GM19351 (cell line): ENCODE results near the gene ERMP1.

Source experiments
- ATAC-seq: cut with Tn5 transposase; IDR thresholded peaks from one replicate; pipeline ENCODE4 v1.9.1; 2021; ENCODE audit warnings: mild to moderate bottlenecking, moderate library complexity; ENCODE audit not compliant: unreplicated experiment

ERMP1 gene

DNA sequence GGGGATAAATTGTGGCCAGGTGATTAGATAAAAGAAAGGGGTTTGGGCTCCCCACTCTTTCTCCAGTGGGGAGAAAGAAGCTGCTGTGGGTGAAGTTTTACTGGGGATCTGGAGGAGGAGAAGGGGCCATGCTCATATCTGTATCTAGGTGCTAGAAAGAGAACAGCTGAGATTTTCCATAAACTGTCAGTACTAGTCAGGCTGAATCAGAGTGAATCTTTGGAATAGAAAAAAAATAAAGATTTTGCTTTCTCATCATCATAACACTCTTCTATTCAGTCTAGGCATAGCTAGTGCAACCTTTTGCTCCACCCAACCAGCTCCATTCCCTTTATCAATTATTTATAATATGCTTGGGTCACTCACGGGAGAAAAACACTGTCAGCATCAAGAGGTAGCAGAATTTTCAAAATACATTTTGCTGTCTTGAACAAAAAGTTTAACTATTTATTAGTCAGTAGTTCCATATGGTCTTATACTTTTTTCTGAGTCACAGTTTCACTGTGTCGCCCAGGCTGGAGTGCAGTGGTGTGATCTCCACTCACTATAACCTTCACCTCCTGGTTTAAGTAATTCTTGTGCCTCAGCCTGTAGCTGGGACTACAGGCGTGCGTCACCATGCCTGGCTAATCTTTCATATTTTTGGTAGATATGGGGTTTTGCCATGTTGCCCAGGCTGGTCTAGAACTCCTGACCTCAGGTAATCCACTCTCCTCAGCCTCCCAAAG is 21.3 kb upstream of the ERMP1 start:
- ATAC-seq, result no peak

DNA sequence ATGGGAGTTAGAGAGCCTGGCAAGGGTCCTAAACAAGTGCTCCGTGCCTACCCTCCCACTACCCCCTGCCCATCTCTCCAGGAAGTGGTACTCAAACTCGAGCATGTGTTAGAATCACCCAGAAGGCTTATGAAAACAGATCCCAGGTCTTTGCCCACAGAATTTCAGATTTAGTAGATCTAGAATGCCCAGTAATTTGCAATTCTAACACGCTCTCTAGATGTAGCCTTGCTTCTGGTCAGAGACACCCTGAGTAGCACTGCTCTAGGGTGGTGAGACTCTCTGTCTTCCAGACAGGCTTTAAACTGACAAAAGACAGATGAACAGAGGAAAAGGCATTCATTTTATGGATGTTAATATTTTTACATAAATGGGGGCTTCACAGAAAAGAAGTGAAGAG is 20.7 kb upstream of the ERMP1 start:
- ATAC-seq, result no peak

DNA sequence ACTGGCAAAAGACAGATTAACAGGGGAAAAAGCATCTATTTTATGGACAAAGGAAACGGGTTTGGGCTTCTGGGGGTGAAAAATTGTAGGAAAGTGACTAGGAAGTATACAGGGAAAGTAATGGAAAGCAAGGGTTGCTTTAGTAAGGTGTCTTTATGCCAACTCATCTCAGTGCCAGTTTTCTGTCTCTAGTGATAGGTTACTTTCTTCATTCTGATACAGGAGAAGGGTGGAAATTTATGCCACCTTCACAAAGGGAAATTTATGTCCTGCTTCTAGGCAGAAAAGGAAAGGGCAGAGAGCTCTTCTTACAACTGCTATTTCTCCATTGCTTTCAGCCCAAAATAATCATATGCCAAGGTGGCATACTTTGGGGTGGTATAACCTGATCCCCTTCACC is 20.1 kb upstream of the ERMP1 start:
- ATAC-seq, result no peak

DNA sequence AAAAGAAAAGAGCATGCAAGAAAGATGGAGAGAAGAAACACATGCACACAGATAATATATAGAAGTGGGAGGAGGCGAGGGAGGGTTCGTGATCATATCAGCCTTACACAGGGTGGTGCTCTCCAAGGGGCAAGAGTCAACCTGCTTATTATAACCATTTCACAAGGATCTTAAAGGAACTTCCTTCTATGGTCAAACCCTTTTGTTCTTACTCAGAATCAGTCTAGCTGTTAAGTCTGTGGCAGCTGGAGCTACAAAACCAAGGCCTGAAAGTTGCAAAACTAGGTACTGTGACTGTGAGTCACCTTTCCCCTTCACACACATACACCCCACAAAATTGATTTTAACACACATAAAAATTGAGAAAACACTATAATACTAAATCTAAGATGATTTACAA is 18.5 kb upstream of the ERMP1 start:
- ATAC-seq, result peak; percentile 97

DNA sequence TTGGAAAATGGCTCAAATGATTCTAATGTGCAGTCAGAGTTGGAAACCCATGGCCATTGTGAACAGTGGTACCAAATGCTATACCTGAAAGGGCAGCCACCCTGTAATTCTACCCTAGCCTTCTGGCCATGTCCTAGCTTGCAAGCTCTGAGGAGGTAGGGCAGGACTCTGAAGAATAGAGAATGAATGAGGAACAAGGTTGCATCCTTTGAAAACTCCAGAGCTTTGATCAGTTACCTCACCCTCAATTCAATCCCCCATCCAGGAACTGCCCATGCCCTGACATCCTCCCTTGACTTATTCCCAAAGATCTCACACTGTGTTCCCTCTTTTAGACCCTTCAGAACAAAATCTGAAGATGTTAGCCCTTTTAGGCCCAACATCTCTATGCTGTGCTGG is 17.8 kb upstream of the ERMP1 start:
- no peak for ATAC-seq

DNA sequence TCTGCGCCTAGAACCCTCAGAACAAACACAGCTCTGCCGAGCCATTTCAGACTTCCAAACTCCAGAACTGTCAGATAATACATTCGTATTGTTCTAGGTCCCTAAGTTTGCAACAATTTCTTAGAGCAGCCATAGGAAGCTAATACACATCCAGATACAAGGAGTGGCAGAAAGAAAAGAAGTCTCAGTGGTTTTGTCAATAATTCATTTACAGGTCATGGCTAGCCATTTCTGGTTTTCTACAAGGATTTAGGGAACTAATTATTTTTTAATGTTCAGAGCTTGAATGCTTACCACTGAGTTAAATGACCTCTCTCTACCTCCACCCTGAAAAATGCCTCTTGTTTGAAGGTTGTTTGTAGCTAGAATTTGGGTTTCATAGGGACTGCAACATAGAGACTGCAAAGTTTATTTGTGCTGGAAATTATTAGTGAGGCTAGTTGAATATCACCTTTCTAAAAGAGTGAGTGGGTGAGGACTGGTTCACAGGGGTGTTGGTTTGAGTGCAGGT is 15.5 kb upstream of the ERMP1 start:
- ATAC-seq, result no peak

DNA sequence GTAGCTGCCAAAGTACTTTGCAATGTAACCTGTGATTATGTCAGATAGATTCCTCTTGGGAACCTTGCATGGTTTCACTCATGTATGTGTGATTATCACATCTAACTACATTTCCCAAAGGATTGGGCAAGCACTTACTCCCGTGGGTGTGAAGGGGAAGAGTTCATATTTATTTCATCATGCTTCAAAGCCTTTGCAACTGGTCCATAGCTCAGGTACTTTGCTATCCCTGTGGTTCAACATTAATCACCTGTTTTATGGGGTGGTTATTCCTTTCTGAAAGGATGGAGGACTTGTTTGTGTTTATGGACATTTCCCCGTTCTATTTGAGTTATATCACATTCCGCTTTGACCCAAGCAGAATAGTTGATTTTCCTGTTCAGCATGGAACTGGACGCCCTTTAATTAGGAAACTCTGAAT is 13.6 kb upstream of the ERMP1 start:
- no peak for ATAC-seq

DNA sequence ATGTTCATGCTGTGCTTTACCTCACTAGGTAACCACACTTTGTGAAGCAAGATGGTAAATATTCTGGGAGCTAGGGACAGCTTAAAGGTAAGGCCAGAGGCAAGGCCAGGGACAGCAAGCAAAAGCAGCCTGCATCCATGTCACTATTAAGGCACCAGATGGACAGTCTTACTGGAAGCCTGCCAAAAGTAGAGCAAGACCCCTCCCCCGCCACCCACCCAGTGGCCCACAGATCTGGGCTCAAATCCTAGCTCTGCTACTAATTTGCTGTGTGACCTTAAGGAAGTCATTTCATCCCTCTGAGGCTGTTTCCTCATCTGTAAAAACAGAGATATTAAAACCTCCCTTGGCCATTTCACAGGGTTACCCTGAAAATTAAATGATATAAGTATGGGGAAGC is 13.2 kb upstream of the ERMP1 start:
- no peak for ATAC-seq

DNA sequence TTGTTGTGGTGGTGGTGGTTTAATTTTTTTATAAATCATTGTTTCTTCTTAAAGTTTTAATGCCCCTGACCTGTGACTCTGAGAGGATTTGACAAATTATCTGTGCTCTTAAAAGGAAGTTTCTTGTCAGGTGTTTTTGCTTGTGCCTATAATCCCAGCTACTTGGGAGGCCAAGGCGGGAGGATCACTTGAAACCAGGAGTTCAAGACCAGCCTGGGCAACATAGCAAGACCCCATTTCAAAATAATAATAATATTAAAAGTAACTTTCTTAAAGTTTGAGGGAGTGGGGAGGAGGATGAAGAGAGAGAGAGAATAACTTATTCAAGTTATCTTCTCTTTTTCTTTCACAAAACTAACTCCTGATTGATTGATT is 12.2 kb upstream of the ERMP1 start:
- no peak for ATAC-seq

DNA sequence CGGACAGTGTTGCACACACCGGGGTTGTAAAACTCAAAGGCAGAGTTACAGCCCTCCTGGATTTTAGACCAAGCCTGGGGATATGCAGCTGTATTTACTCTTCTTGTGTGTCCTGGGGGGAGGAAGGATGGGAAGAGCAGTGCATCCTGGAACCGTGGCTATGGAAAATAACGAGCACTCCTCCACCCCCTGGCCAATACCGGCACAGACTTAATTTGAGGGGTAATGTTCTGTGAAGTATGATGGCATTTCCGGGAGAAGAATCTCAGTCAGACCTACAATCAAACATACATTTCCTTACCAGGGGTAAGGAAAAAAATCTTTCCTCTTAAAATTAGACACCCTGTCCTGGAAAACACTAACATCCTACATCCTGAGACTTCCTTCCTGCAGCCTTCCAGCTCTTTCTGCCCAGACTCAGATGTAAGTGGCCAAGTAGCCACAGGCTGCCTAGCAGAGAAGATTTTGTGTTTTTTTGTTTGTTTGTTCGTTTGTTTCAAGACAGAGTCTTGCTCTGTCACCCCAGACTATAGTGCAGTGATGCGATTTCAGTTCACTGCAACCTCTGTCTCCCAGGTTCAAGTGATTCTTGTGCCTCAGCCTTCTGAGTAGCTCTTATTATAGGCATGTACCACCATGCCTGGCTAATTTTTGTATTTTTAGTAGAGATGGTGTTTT is 11.0 kb upstream of the ERMP1 start:
- ATAC-seq, result no peak

DNA sequence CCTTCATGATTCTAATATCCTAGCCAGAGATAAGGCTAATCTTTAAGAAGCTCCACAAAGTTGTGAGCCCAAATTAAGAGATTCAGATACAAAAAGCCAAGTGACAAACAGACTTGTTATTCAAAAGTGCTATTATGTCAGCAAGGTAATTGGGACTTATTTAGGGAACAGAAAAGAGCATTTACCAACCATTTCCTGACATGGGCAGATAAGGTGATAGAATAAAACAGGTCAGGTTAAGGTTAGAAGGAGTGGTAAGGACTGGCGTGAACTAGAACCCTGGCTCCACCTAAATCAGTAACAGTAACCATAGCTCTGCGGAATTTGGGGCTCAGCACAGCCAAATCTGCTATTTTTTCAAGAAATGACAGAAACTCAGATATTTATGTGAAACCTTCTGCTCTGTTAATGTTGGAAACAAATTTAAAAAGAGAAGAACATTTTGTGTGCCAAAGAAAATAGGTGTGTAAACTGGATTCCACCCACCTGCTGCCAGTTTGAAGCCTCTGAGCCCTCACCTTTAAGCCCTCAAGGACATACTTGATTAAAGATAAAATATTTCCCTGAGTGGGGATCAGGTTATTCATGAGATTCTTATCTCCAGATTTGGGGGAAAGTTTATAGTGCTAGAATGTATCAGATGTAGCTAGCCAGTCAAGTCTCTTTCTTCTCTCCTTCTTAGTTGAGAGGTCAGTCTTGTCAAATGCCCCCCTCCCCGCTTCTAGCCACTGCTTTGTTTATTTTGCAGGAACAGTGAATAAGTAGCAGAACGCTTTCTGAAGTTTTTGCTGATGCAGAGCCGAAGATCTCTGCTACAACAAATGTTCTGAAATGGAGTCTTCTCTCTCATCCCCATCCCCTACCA is 10.2 kb upstream of the ERMP1 start:
- no peak for ATAC-seq

DNA sequence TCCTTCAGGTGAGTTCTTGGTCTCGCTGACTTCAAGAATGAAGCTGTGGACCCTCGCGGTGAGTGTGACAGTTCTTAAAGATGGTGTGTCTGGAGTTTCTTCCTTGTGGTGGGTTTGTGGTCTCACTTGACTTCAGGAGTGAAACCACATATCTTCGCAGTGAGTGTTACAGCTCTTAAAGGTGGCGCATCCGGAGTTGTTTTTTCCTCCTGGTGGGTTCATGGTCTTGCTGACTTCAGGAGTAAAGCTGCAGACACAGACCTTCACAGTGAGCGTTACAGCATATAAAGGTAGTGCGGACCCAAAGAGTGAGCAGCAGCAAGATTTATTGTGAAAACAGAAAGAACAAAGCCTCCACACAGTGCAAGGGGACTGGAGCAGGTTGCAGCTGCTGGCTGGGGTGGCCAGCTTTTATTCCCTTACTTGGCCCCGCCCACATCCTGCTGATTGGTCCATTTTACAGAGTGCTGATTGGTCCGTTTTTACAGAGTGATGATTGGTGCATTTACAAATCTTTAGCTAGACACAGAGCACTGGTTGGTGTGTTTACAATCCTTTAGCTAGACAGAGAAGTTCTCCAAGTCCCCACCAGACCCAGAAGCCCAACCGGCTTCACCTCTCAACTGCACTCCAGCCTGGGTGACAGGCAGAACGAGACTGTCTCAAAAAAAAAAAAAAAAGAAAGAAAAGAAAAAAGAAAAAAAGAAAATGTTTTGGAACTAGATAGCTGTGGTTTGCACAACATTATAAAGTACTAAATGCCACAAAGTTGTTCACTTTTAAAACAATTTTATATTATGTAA is 9.1 kb upstream of the ERMP1 start:
- ATAC-seq, result no peak

DNA sequence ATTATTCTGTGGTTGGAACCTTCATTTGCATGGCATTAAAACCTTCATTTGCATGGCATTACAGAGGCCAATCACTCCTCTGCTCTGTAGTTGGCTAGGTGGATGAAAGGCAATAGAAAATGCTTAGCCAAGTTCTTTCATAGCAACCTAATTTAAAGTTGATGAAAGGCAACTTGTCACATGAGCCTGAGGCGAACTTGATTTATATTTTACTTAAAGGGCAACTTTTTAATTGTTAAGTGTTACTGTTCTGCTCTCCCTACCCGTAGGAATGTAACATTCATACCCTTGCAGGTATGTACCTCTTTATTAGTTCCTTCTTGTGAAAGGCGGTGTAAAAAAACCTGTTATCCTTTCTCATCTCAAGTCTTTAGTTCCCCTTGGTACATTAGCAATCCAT is 7.9 kb upstream of the ERMP1 start:
- no peak for ATAC-seq

DNA sequence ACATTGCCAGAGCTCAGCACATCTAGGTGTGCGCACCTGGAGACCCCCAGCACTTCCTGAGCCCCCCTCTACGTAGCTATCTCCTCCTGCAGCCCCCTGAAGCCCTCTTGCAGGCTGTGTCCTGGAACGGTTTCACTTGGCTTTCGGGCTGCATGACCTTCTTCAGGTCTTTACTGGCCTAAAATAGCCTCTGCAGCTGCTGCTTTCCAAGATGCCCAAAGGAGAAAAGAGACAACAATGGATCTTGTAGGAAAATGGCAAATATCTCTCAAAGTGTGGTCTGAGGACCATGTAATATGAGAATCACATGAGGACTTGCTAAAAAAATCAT is 6.6 kb upstream of the ERMP1 start:
- ATAC-seq, result no peak

DNA sequence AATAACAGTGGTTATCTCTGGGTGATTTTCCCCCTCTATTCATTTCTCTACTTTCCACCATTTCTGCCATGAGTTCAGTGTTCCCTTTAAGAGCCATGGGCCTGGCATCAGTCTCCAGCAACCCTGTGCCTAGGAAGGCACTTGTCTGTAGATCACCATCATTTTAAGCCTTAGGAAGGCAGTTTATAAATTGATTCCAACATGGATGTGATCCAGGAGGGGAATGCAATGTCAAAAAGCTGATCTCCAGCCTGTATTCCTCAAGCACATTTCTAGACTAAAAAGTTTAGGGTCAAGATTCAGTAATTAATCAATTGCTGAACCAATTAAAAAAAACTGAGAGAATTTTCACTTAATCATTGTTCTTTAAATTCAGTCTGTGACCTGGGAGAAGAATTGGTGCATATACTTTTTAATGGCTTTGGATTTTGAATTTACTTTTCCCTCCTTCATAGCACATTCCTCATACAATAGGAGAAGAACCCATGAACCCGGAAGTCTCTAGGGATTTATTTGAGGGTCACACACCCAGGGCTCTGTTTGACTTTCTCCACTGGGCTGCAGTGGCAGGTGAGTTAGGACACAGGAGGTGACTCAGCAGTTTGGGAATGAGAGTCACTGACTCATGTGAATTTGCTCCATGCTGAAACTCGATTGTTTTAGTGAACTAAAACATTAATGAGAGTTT is 6.1 kb upstream of the ERMP1 start:
- ATAC-seq, result no peak

DNA sequence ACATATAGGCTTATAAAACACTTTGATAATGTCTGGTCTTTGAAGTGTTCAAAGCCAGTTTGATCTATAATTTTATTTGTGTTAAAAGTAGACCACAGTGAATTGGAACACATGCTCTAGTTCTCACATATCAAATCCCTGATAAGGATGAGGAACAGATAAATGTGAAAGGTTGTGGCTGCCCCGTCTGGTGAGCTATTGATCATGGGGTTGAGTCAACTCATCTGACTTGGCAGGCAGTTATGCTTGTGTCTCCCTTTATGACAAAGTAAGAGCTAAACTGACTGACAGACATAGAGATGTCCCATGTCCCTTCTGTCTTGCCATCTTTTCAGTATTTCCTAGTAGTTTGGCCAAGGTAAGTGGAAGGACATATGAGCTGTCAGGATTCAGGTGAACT is 2.9 kb upstream of the ERMP1 start:
- ATAC-seq, result no peak

DNA sequence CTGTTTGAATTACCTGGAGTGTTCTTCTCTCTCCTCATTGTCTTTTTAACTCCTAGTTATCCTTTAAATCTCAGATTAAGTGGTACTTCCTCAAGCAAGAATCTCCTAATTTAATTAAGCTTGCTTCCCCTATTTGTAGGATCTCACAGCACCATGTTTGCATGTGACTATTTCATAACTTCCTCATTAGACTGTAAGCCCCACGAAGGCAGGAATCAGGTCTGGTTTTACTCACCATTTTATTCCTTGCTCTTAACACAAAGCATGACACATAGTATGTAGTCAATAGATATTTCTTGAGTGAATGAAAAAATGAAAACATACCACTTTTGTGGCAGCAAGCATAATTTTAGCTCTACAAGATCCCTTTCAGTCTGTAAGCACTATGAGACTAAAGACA is 1.3 kb upstream of the ERMP1 start:
- no peak for ATAC-seq

DNA sequence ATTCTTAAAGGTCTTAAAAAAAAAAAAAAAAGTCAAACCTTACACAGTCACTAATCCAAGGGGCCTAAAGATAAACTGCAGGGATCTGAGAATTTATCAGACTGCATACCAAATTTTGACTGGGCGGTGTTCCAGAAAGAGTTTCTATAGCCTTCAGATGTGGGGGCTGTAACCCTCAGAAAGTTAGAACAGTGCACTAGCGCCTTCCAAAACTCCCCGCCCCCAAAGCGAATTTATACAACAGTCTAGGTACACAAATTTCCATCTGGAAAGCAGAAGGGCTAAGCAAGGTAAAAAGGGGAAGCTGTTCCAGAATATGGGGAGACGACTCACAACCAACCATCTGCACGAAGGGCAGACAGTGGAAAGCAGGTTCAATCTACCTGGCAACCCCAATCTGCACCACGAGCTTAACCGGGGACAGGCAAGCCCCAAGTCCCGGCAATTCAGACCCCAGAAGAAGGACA is 813 bp downstream of the ERMP1 start:
- no peak for ATAC-seq

DNA sequence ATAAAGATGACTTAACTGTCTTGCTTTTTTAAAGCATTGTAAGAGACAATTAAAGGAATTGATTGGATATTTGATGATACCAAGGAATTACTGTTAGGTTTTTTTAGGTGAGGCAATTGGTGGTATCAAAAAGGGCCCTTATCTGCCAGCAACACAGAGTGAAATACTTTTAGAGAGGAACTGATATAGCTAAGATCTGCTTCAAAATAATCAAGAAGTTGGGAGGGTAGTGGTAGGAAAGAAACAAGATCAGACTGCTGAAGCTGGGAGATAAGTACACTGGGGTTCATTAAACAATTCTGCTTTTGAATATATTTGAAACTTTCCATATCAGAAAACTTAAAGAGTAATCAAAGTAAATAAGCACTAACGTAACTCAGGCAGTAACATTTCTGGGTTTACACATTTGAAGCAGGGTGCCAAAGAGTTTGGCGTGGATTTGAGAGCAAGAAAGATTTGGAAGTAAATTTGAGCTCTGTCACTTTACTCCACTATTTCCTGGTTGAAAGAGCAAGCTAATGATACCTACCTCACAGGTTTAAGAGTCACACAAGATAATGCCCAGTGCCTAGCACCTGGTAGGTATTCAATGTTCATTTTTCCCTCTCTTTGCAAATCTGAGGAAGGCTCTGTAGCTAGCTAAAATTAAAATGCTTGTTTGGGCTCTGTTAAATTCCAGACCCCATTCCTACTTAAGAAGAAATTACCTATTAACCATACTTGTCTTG is 6.9 kb downstream of the ERMP1 start:
- ATAC-seq, result no peak

DNA sequence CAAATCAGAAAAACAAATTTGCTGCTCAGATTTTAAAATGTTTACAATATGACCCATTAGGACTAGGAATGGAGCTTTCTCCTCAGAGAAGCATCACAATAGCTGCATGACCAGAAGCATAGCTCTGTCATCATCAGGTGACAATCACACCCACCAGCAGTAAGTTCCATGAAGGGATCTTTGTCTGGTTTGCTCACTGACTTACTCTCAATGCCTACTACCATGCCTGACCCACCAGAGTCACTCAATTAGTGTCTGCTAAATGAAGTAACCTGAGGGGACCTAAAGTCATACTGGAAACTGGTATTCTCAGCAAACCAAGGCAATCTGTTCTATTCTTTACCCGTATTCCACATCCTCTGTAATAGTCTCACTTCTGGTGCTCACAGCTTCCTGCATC is 7.7 kb downstream of the ERMP1 start:
- ATAC-seq, result no peak
